WTC11 (cell line): Measurements from ENCODE around the gene TMEM231. TPM values are rescaled to one million over a fixed set of nuclear protein-coding genes. Genes with fewer than 3 reads are reported as not detected.
A peak's percentile ranks its signal among the peaks of the same experiment; 100 is the strongest.

Source experiments
- ATAC-seq: fragments of 200-7000 bp; cut with Tn5 transposase; 2 replicates; pipeline ENCODE4 v1.10.0; 2021; ENCODE audit warnings: mild to moderate bottlenecking, moderate library complexity
- CTCF ChIA-PET: fragments of 300-600 bp; sonication (Branson Sonifier 250); formaldehyde crosslinking; loops from one replicate; lab custom pipeline; 2021; ENCODE audit warnings: antibody characterized with exemption; lab: Charles Lee
- POLR2A ChIA-PET: fragments of 350-600 bp; sonication (Branson Sonifier 250); formaldehyde crosslinking; loops from one replicate; lab custom pipeline; 2021; ENCODE audit warnings: antibody characterized with exemption; lab: Charles Lee
- DNase-seq: peaks from one replicate; pipeline ENCODE4 v3.0.0; 2021; ENCODE audit warnings: low spot score
- H3K27ac Mint-ChIP-seq: 2 replicates; pipeline ENCODE4 v1.8.0; 2021; ENCODE audit warnings: mixed read lengths
- H3K27me3 Mint-ChIP-seq: 2 replicates; pipeline ENCODE4 v1.8.0; 2021; ENCODE audit warnings: low read depth, mild to moderate bottlenecking, moderate library complexity, mixed read lengths
- H3K36me3 Mint-ChIP-seq: 2 replicates; pipeline ENCODE4 v1.8.0; 2021; ENCODE audit warnings: mixed read lengths
- H3K4me1 Mint-ChIP-seq: 2 replicates; pipeline ENCODE4 v1.8.0; 2022; ENCODE audit warnings: mixed read lengths
- H3K4me3 Mint-ChIP-seq: 2 replicates; pipeline ENCODE4 v1.8.0; 2021; ENCODE audit warnings: mild to moderate bottlenecking, moderate library complexity, mixed read lengths
- H3K9me3 Mint-ChIP-seq: 2 replicates; pipeline ENCODE4 v1.8.0; 2021; ENCODE audit warnings: mixed read lengths
- ATF6 ChIP-seq: sonication (generic); formaldehyde crosslinking; IDR thresholded peaks from 2 replicates; pipeline ENCODE4 v1.8.1; 2023; ENCODE audit warnings: mild to moderate bottlenecking, missing genetic modification reagents
- GRHL2 ChIP-seq: fragments of 250-450 bp; sonication (Bioruptor Pico); IDR thresholded peaks from 2 replicates; pipeline ENCODE4 v1.8.0; 2022; ENCODE audit warnings: mild to moderate bottlenecking, moderate library complexity; ENCODE audit not compliant: insufficient replicate concordance, severe bottlenecking
- JAZF1 ChIP-seq: fragments of 250-450 bp; sonication (Bioruptor Pico); IDR thresholded peaks from 2 replicates; pipeline ENCODE4 v1.9.0; 2021; ENCODE audit warnings: moderate library complexity, mild to moderate bottlenecking, inconsistent platforms
- KAT7 ChIP-seq: sonication (generic); formaldehyde crosslinking; IDR thresholded peaks from 2 replicates; pipeline ENCODE4 v1.8.1; 2023; ENCODE audit warnings: missing genetic modification reagents, mild to moderate bottlenecking, borderline replicate concordance
- NFYB ChIP-seq: sonication (generic); formaldehyde crosslinking; conservative IDR thresholded peaks from 2 replicates; pipeline ENCODE4 v1.8.0; 2022; ENCODE audit warnings: low read depth, missing genetic modification reagents
- NR1H2 ChIP-seq: sonication (generic); formaldehyde crosslinking; IDR thresholded peaks from 2 replicates; pipeline ENCODE4 v1.9.0; 2021; ENCODE audit warnings: mild to moderate bottlenecking, moderate library complexity, missing genetic modification reagents
- NR2C2 ChIP-seq: sonication (generic); formaldehyde crosslinking; IDR thresholded peaks from 2 replicates; pipeline ENCODE4 v1.8.0; 2022; ENCODE audit warnings: mild to moderate bottlenecking, missing genetic modification reagents
- RELA ChIP-seq: sonication (generic); formaldehyde crosslinking; IDR thresholded peaks from 2 replicates; pipeline ENCODE4 v1.8.1; 2022; ENCODE audit warnings: missing genetic modification reagents, mild to moderate bottlenecking, borderline replicate concordance
- ZNF219 ChIP-seq: sonication (generic); formaldehyde crosslinking; IDR thresholded peaks from 2 replicates; pipeline ENCODE4 v1.8.0; 2023; ENCODE audit warnings: missing genetic modification reagents, mild to moderate bottlenecking, borderline replicate concordance
- total RNA-seq: library from RNA; stranded (reverse); gene quantifications from 3 replicates; pipeline ENCODE4 v1.2.3, GENCODE V29; 2021
- TF ChIP-seq, protein P1 (sequence below): sonication (generic); formaldehyde crosslinking; IDR thresholded peaks from 2 replicates; pipeline ENCODE4 v1.8.0; 2022; ENCODE audit warnings: missing genetic modification reagents
- TF ChIP-seq, protein P2 (sequence below): sonication (generic); formaldehyde crosslinking; IDR thresholded peaks from 2 replicates; pipeline ENCODE4 v1.8.0; 2022; ENCODE audit warnings: mild to moderate bottlenecking, missing genetic modification reagents
- TF ChIP-seq, protein P3 (sequence below): sonication (generic); formaldehyde crosslinking; IDR thresholded peaks from 2 replicates; pipeline ENCODE4 v1.8.1; 2023; ENCODE audit warnings: mild to moderate bottlenecking, missing genetic modification reagents, borderline replicate concordance
- TF ChIP-seq, protein P4 (sequence below): fragments of 250-450 bp; sonication (Bioruptor Pico); IDR thresholded peaks from 2 replicates; pipeline ENCODE4 v1.8.0; 2021; ENCODE audit warnings: mild to moderate bottlenecking
- TF ChIP-seq, protein P5 (sequence below): fragments of 250-450 bp; sonication (Bioruptor Pico); IDR thresholded peaks from 2 replicates; pipeline ENCODE4 v1.9.0; 2021; ENCODE audit warnings: mild to moderate bottlenecking, borderline replicate concordance

The TMEM231 gene
- total RNA-seq, 1 experiment from 2014 or later = 12.0 TPM

DNA sequence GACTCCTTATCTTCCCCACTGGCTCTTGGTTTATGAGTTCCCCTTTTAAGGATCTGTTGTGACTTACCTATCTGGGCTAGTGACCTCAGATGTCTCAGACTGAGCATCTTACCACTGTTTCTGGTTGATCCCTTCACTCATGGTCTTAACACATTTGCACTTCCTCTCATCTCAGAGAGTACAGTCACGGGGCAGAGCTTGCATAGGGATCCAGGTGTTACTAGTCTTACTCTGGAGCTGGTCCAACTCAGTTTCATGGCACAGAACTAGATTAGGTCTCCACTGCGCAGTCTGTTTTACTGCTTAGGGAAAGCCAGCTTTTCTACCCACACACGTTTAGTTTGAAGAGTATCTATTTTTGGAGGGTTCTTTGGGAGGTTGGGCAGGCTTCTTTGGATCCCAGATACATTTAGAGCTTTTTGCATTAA lies 20.3 kb upstream of the TMEM231 start (continued):
- TF ChIP-seq ATF6 (CRISPR knock-in tag) = no peak

GRCh38 chr16:75575958-75576357 lies 19.9 kb upstream of the TMEM231 start:
- Mint-ChIP-seq H3K36me3 (peaks cover 57% of the 10 kb centered on the region), H3K27ac (peak overlapping the region; percentile 66), H3K4me1 (peaks cover 16% of the 10 kb centered on the region), H3K27me3 (no peaks in the 10 kb centered on the region), H3K9me3 (no peaks in the 10 kb centered on the region), H3K4me3 (no peak overlapping the region)
- no peak for DNase-seq
- no peak for TF ChIP-seq GRHL2
- TF ChIP-seq NR1H2 (CRISPR knock-in tag) = no peak
- TF ChIP-seq KAT7 (CRISPR knock-in tag) = no peak
- no peak for TF ChIP-seq JAZF1 (CRISPR knock-in tag)
- TF ChIP-seq NFYB (CRISPR knock-in tag) = no peak
- TF ChIP-seq NR2C2 (CRISPR knock-in tag) = no peak
- TF ChIP-seq, protein P1, sequence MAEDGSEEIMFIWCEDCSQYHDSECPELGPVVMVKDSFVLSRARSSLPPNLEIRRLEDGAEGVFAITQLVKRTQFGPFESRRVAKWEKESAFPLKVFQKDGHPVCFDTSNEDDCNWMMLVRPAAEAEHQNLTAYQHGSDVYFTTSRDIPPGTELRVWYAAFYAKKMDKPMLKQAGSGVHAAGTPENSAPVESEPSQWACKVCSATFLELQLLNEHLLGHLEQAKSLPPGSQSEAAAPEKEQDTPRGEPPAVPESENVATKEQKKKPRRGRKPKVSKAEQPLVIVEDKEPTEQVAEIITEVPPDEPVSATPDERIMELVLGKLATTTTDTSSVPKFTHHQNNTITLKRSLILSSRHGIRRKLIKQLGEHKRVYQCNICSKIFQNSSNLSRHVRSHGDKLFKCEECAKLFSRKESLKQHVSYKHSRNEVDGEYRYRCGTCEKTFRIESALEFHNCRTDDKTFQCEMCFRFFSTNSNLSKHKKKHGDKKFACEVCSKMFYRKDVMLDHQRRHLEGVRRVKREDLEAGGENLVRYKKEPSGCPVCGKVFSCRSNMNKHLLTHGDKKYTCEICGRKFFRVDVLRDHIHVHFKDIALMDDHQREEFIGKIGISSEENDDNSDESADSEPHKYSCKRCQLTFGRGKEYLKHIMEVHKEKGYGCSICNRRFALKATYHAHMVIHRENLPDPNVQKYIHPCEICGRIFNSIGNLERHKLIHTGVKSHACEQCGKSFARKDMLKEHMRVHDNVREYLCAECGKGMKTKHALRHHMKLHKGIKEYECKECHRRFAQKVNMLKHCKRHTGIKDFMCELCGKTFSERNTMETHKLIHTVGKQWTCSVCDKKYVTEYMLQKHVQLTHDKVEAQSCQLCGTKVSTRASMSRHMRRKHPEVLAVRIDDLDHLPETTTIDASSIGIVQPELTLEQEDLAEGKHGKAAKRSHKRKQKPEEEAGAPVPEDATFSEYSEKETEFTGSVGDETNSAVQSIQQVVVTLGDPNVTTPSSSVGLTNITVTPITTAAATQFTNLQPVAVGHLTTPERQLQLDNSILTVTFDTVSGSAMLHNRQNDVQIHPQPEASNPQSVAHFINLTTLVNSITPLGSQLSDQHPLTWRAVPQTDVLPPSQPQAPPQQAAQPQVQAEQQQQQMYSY (CRISPR knock-in tag) = no peak
- no peak for TF ChIP-seq RELA (CRISPR knock-in tag)
- TF ChIP-seq, protein P2, sequence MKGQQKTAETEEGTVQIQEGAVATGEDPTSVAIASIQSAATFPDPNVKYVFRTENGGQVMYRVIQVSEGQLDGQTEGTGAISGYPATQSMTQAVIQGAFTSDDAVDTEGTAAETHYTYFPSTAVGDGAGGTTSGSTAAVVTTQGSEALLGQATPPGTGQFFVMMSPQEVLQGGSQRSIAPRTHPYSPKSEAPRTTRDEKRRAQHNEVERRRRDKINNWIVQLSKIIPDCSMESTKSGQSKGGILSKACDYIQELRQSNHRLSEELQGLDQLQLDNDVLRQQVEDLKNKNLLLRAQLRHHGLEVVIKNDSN (CRISPR knock-in tag) = no peak
- no peak for TF ChIP-seq ZNF219 (CRISPR knock-in tag)
- CTCF ChIA-PET = interaction anchor here (1.2 kb wide), 1 partner anchor 58 kb away, joined by 7 read pairs; no protein-coding TSS in a partner anchor
- no peak for ATAC-seq
- POLR2A ChIA-PET = interaction anchor here (0.6 kb wide), 1 partner anchor 1084 kb away, joined by 4 read pairs; no protein-coding TSS in a partner anchor

DNA sequence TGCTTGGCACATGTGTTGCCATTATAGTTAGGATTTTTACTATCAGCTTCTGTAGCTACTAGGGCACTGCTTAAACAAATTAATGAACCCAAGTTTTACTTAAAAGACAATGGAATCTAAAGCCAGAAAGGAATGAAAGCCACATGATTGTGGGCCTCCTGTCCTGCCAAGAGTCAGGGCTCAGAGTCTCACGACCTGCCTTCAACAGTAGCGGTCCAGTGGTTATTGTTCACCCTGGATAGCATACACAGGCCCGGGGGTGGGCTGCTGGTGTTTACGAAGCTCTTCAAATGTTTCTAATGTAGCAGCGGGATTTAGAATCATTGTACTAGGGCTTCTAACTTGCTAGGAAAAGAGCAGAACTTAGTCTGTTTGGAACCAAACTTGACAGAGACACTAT lies 17.9 kb upstream of the TMEM231 start:
- Mint-ChIP-seq H3K36me3 (peaks cover 61% of the 10 kb centered on the region), H3K4me1 (peaks cover 16% of the 10 kb centered on the region), H3K27me3 (no peaks in the 10 kb centered on the region), H3K9me3 (no peaks in the 10 kb centered on the region), H3K4me3 (no peak overlapping the region), H3K27ac (no peak overlapping the region)
- no peak for DNase-seq
- ChIA-PET CTCF (no interaction called here), POLR2A (no interaction called here)
- ATAC-seq = no peak
- TF ChIP-seq, protein P3, sequence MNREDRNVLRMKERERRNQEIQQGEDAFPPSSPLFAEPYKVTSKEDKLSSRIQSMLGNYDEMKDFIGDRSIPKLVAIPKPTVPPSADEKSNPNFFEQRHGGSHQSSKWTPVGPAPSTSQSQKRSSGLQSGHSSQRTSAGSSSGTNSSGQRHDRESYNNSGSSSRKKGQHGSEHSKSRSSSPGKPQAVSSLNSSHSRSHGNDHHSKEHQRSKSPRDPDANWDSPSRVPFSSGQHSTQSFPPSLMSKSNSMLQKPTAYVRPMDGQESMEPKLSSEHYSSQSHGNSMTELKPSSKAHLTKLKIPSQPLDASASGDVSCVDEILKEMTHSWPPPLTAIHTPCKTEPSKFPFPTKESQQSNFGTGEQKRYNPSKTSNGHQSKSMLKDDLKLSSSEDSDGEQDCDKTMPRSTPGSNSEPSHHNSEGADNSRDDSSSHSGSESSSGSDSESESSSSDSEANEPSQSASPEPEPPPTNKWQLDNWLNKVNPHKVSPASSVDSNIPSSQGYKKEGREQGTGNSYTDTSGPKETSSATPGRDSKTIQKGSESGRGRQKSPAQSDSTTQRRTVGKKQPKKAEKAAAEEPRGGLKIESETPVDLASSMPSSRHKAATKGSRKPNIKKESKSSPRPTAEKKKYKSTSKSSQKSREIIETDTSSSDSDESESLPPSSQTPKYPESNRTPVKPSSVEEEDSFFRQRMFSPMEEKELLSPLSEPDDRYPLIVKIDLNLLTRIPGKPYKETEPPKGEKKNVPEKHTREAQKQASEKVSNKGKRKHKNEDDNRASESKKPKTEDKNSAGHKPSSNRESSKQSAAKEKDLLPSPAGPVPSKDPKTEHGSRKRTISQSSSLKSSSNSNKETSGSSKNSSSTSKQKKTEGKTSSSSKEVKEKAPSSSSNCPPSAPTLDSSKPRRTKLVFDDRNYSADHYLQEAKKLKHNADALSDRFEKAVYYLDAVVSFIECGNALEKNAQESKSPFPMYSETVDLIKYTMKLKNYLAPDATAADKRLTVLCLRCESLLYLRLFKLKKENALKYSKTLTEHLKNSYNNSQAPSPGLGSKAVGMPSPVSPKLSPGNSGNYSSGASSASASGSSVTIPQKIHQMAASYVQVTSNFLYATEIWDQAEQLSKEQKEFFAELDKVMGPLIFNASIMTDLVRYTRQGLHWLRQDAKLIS (CRISPR knock-in tag) = no peak
- TF ChIP-seq, protein P4, sequence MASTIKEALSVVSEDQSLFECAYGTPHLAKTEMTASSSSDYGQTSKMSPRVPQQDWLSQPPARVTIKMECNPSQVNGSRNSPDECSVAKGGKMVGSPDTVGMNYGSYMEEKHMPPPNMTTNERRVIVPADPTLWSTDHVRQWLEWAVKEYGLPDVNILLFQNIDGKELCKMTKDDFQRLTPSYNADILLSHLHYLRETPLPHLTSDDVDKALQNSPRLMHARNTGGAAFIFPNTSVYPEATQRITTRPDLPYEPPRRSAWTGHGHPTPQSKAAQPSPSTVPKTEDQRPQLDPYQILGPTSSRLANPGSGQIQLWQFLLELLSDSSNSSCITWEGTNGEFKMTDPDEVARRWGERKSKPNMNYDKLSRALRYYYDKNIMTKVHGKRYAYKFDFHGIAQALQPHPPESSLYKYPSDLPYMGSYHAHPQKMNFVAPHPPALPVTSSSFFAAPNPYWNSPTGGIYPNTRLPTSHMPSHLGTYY (CRISPR knock-in tag) = no peak
- TF ChIP-seq, protein P5, sequence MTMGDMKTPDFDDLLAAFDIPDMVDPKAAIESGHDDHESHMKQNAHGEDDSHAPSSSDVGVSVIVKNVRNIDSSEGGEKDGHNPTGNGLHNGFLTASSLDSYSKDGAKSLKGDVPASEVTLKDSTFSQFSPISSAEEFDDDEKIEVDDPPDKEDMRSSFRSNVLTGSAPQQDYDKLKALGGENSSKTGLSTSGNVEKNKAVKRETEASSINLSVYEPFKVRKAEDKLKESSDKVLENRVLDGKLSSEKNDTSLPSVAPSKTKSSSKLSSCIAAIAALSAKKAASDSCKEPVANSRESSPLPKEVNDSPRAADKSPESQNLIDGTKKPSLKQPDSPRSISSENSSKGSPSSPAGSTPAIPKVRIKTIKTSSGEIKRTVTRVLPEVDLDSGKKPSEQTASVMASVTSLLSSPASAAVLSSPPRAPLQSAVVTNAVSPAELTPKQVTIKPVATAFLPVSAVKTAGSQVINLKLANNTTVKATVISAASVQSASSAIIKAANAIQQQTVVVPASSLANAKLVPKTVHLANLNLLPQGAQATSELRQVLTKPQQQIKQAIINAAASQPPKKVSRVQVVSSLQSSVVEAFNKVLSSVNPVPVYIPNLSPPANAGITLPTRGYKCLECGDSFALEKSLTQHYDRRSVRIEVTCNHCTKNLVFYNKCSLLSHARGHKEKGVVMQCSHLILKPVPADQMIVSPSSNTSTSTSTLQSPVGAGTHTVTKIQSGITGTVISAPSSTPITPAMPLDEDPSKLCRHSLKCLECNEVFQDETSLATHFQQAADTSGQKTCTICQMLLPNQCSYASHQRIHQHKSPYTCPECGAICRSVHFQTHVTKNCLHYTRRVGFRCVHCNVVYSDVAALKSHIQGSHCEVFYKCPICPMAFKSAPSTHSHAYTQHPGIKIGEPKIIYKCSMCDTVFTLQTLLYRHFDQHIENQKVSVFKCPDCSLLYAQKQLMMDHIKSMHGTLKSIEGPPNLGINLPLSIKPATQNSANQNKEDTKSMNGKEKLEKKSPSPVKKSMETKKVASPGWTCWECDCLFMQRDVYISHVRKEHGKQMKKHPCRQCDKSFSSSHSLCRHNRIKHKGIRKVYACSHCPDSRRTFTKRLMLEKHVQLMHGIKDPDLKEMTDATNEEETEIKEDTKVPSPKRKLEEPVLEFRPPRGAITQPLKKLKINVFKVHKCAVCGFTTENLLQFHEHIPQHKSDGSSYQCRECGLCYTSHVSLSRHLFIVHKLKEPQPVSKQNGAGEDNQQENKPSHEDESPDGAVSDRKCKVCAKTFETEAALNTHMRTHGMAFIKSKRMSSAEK (CRISPR knock-in tag) = no peak
